ENCODE results near the gene NOBOX. TPM values are rescaled to one million over a fixed set of nuclear protein-coding genes. Genes with fewer than 3 reads are reported as not detected.
"Not testable (repeated sequence)": the region's sequence is repeated elsewhere in the genome, so short reads cannot be mapped to it uniquely, and the experiment has no call there.

NOBOX gene
- total RNA-seq, 1 donor from 2014 or later = not detected

GRCh38 chr7:144391014-144391413 is 12.5 kb downstream of the NOBOX start:
- no peak for DNase-seq

- no peak for DNase-seq
These were observed 13.0 kb downstream of the NOBOX start for GRCh38 chr7:144390481-144390880.

- DNase-seq = no peak
These were observed 14.5 kb downstream of the NOBOX start for GRCh38 chr7:144388950-144389349.

- DNase-seq = no peak
These were observed 16.8 kb downstream of the NOBOX start for GRCh38 chr7:144386741-144387140.

- DNase-seq = no peak
These were observed 18.8 kb downstream of the NOBOX start for GRCh38 chr7:144384555-144385245.

- no peak for DNase-seq
These were observed 19.4 kb downstream of the NOBOX start for GRCh38 chr7:144384071-144384470.

GRCh38 chr7:144379776-144380384 is 23.6 kb downstream of the NOBOX start:
- DNase-seq = no peak

GRCh38 chr7:144378651-144379050 is 24.8 kb downstream of the NOBOX start:
- no peak for DNase-seq

GRCh38 chr7:144369221-144369620 is 34.3 kb downstream of the NOBOX start:
- not testable (repeated sequence) for DNase-seq

- DNase-seq = not testable (repeated sequence)
These were observed 36.2 kb downstream of the NOBOX start for GRCh38 chr7:144367250-144367649.

- not testable (repeated sequence) for DNase-seq
These were observed 38.0 kb downstream of the NOBOX start for GRCh38 chr7:144365523-144365922.

- not testable (repeated sequence) for DNase-seq
These were observed 41.4 kb downstream of the NOBOX start for GRCh38 chr7:144362061-144362460.

- DNase-seq = not testable (repeated sequence)
These were observed 46.6 kb downstream of the NOBOX start for GRCh38 chr7:144356860-144357259.

GRCh38 chr7:144356185-144356584 is 47.3 kb downstream of the NOBOX start:
- DNase-seq = not testable (repeated sequence)

GRCh38 chr7:144355176-144355822 is 48.2 kb downstream of the NOBOX start, which contains the start of gene ARHGEF5:
ARHGEF5 (plus strand) TSS chr7:144355402; CDS start chr7:144362670, 7,268 bp downstream.
- DNase-seq = not testable (repeated sequence)

GRCh38 chr7:144351667-144352066 is 51.8 kb downstream of the NOBOX start:
- DNase-seq = not testable (repeated sequence)

- not testable (repeated sequence) for DNase-seq
These were observed 54.9 kb downstream of the NOBOX start for GRCh38 chr7:144348625-144349024.

Small RNA genes lying within 50 kb of the gene (small RNA-seq; reads per million reads assigned to genes)
- gene RNU6ATAC40P (ENCODE audit: low replicate concordance) = not detected

Other genes with a start within 250 kb of the NOBOX start
- gene CTAGE4, start 220.2 kb downstream of the NOBOX start, total RNA-seq = 4.7 TPM
- 4.2 TPM for gene ARHGEF35, start 207.9 kb downstream of the NOBOX start, total RNA-seq
- not detected for gene OR2A42, start 164.1 kb downstream of the NOBOX start, total RNA-seq
- 8.6 TPM for gene OR2A7, start 138.9 kb downstream of the NOBOX start, total RNA-seq
- 0.51 TPM for gene CTAGE8, start 134.4 kb downstream of the NOBOX start, total RNA-seq
- gene OR2A1, start 91.3 kb downstream of the NOBOX start, total RNA-seq = 0.10 TPM
- 7.4 TPM for gene ARHGEF5, start 48.3 kb downstream of the NOBOX start, total RNA-seq

Data from tongue (tissue), 3 donors.